K562 (cell line): ENCODE measurements around the gene PPIF. TPM values are rescaled to one million over a fixed set of nuclear protein-coding genes. Genes with fewer than 3 reads are reported as not detected.
A peak's percentile ranks its signal among the peaks of the same experiment; 100 is the strongest.

Source experiments
- ATAC-seq: fragments of 200-7000 bp; cut with Tn5 transposase; 3 replicates; pipeline ENCODE4 v1.9.1; 2020; ENCODE audit warnings: moderate library complexity
- BruUV-seq: library from RNA; stranded (reverse); fragments of 400-500 nt; replicated peaks from 2 replicates; lab custom pipeline; 2021; lab: Mats Ljungman, UMichigan
- CTCF ChIA-PET: fragments of 300-600 bp; formaldehyde crosslinking; extraction: SDS; loops from one replicate; lab custom pipeline; 2021; ENCODE audit warnings: low intra/inter-chr PET ratio; lab: Yijun Ruan, JAX
- POLR2A ChIA-PET: fragments of 300-600, 350-650 bp; sonication (Branson Sonifier 250); formaldehyde crosslinking; extraction: SDS; loops from one replicate; lab custom pipeline; 2021; ENCODE audit warnings: antibody characterized with exemption, inconsistent platforms; lab: Yijun Ruan, JAX
- DNase-seq, 4 experiments: peaks; one replicate each; pipeline versions ENCODE4 v3.0.0 to v3.0.0-alpha.2; 2011 to 2018; ENCODE audit warnings: low spot score in 3 of 4, mixed read lengths in 3 of 4; ENCODE audit errors: extremely low read depth in 1 of 4
- FAIRE-seq: peaks from 2 replicates; lab custom pipeline; 2011; peaks lifted over from hg19 to GRCh38; lab: Jason Lieb, UNC
- H2AFZ ChIP-seq: 2 replicates; pipeline ENCODE4 v1.6.0; 2011; ENCODE audit warnings: low read depth, low read length, control low read depth, inconsistent platforms
- H3K27ac ChIP-seq: fragments of 200-600 bp; 3 replicates; pipeline ENCODE4 v1.8.0; 2011; ENCODE audit warnings: low read depth, mild to moderate bottlenecking, control low read depth, inconsistent platforms, low read length, moderate library complexity, mixed read lengths; ENCODE audit errors: extremely low read depth
- H3K27me3 ChIP-seq, 2 experiments: fragments of 300-600 bp in 1 of 2; 2 replicates in 1 of 2; 3 replicates in 1 of 2; pipeline versions ENCODE4 v1.6.0 to v1.8.0; 2011; ENCODE audit warnings: inconsistent platforms in 2 of 2, low read length in 2 of 2, mild to moderate bottlenecking in 1 of 2, mixed read lengths in 1 of 2, moderate library complexity in 1 of 2; ENCODE audit not compliant: control insufficient read depth in 2 of 2, insufficient read depth in 2 of 2
- H3K36me3 ChIP-seq: fragments of 300-600 bp; 3 replicates; pipeline ENCODE4 v1.8.0; 2011; ENCODE audit warnings: mild to moderate bottlenecking, low read length, inconsistent platforms; ENCODE audit not compliant: control insufficient read depth, insufficient read depth
- H3K4me1 ChIP-seq, 2 experiments: fragments of 200-600 bp in 1 of 2; replicated peaks in 1 of 2; 2 replicates in 1 of 2; 3 replicates in 1 of 2; pipeline versions ENCODE4 v1.5.1 to v1.8.0; 2011; ENCODE audit warnings: inconsistent platforms in 2 of 2, low read length in 2 of 2, mild to moderate bottlenecking in 1 of 2, mixed read lengths in 1 of 2, moderate library complexity in 1 of 2; ENCODE audit not compliant: control insufficient read depth in 2 of 2, insufficient read depth in 2 of 2
- H3K4me2 ChIP-seq: 2 replicates; pipeline ENCODE4 v1.6.1; 2011; ENCODE audit warnings: low read length, control low read depth, inconsistent platforms, mixed read lengths; ENCODE audit not compliant: insufficient read depth
- H3K4me3 ChIP-seq: fragments of 200-600 bp; sonication (generic), shearing (Covaris generic); 2 replicates; pipeline ENCODE4 v1.5.1; 2016; ENCODE audit warnings: control low read depth, inconsistent platforms
- H3K79me2 ChIP-seq: fragments of 200-600 bp; 3 replicates; pipeline ENCODE4 v1.8.0; 2011; ENCODE audit warnings: low read length, inconsistent platforms; ENCODE audit not compliant: control insufficient read depth, insufficient read depth
- H3K9ac ChIP-seq, 2 experiments: 2 replicates each; pipeline versions ENCODE4 v1.6.0 to v1.6.1; 2011; ENCODE audit warnings: low read depth in 2 of 2, low read length in 2 of 2, control low read depth in 1 of 2, inconsistent platforms in 1 of 2, mild to moderate bottlenecking in 1 of 2, mixed read lengths in 1 of 2; ENCODE audit not compliant: insufficient read depth in 1 of 2
- H3K9me1 ChIP-seq: one replicate; pipeline ENCODE4 v1.6.0; 2011; ENCODE audit warnings: inconsistent platforms, mild to moderate bottlenecking, low read length, moderate library complexity; ENCODE audit not compliant: control insufficient read depth, insufficient read depth
- H3K9me3 ChIP-seq: replicated peaks from 2 replicates; pipeline ENCODE4 v1.5.1; 2011; ENCODE audit warnings: low read depth, low read length, inconsistent platforms; ENCODE audit not compliant: control insufficient read depth, insufficient read depth
- H4K20me1 ChIP-seq: replicated peaks from 2 replicates; pipeline ENCODE4 v1.6.1; 2011; ENCODE audit warnings: low read length, inconsistent platforms, mixed read lengths; ENCODE audit not compliant: control insufficient read depth, insufficient read depth
- C11orf30 ChIP-seq: fragments of 450-650 bp; IDR thresholded peaks from 2 replicates; pipeline ENCODE4 v1.6.1; 2016; ENCODE audit warnings: low read depth, mild to moderate bottlenecking
- CBFA2T3 ChIP-seq: fragments of 450-650 bp; IDR thresholded peaks from 2 replicates; pipeline ENCODE4 v1.6.1; 2017
- ZBTB1 ChIP-seq: sonication (generic); formaldehyde crosslinking; IDR thresholded peaks from 2 replicates; pipeline ENCODE4 v1.8.1; 2023; ENCODE audit warnings: missing genetic modification reagents, low read depth, mild to moderate bottlenecking, borderline replicate concordance
- ZNF280B ChIP-seq: fragments of 250-450 bp; sonication (Bioruptor Pico); IDR thresholded peaks from 2 replicates; pipeline ENCODE4 v1.5.1; 2021; ENCODE audit warnings: mild to moderate bottlenecking
- WGBS: fragments of 100-300 bp; shearing (Covaris generic); methylation state at CpG from one replicate; pipeline ENCODE4 v1.1.6; 2016; ENCODE audit warnings: low coverage, mixed read lengths; ENCODE audit not compliant: insufficient coverage; ENCODE audit errors: missing lambda C conversion rate; 5-methylcytosine and 5-hydroxymethylcytosine counted together
- in situ Hi-C: fragments of 300-500 bp; cut with MboI; formaldehyde crosslinking; loops from 4 replicates; pipeline ENCODE4 v1.15.0; 2018; ENCODE audit warnings: inconsistent platforms, mixed read lengths
- intact Hi-C: fragments of 100-400 bp; cut with micrococcal nuclease; formaldehyde crosslinking; loops from 2 replicates; pipeline ENCODE4 v1.14.2; 2022
- polyA plus RNA-seq, 8 experiments: library from polyadenylated mRNA; depleted of rRNA in 4 of 8; stranded (reverse) in 5 of 8; unstranded in 3 of 8; fragments of >200 nt; fragmentation: Nextera tagmentation in 2 of 8; fragmentation: Illumina TruSeq in 1 of 8; extraction: Ambion mirVana in 2 of 8; extraction: Trizol in 1 of 8; gene quantifications; 2 replicates each; pipeline versions ENCODE4 v1.2.1 to v1.2.3, GENCODE V29; 2011 to 2014; ENCODE audit warnings: inconsistent platforms in 1 of 8, missing spikeins in 1 of 8
- total RNA-seq, 7 experiments: library from RNA; depleted of rRNA in 6 of 7; stranded (reverse); fragments of >200 nt in 6 of 7; fragmentation: Illumina TruSeq in 2 of 7; extraction: Trizol in 2 of 7; gene quantifications; 2 replicates each; pipeline versions ENCODE4 v1.2.1 to v1.2.3, GENCODE V29; 2011 to 2021; ENCODE audit warnings: low replicate concordance in 1 of 7
- TF ChIP-seq, protein P1 (sequence below): sonication (generic); formaldehyde crosslinking; IDR thresholded peaks from 2 replicates; pipeline ENCODE4 v1.8.0; 2022; ENCODE audit warnings: missing genetic modification reagents, mild to moderate bottlenecking, borderline replicate concordance

PPIF gene
- total and polyA plus RNA-seq, 9 of the 15 experiments (the other 6 are each of a cell fraction or from before 2014, with no cell fraction given): 40.9 to 287 (median 117) TPM

DNA sequence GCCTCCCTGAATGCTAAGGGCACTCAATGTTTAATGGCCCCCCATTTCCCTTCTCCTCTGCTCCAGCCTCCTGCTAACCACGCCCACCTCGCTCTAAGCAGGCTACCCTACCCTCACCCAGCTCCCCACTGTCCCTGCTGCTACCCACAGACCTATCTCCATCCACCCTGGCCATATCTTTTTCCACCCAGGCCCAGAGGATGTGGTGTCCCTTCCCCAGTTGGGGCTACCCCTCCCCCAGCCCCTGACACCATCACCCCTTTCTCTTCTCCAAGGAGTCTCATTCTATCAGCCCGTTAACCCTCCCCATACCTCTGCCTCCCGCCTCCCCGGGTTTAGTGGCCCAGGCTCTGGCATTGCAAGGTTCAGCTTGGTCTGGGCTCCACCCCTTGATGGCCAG lies 28.9 kb upstream of the PPIF start:
- FAIRE-seq: no peak
- Histone ChIP-seq H4K20me1 (no peaks in the 10 kb centered on the region), H3K4me1 (peaks cover 19 to 21% of the 10 kb centered on the region in 2 experiments), H3K4me2 (peak overlapping the region; percentile 23; the same call in 1 of the 2 replicates), H3K9me1 (peaks cover 6% of the 10 kb centered on the region), H3K4me3 (no peak overlapping the region), H3K9me3 (no peaks in the 10 kb centered on the region), H2AFZ (no peak overlapping the region), H3K27me3 (peaks cover 0 to 31% of the 10 kb centered on the region in 2 experiments; a peak in 4 of 5 replicates), H3K9ac (no peak overlapping the region), H3K27ac (no peak overlapping the region), H3K36me3 (no peaks in the 10 kb centered on the region; the same call in 2 of the 3 replicates), H3K79me2 (no peaks in the 10 kb centered on the region)
- in situ Hi-C loops: no loop called here
- intact Hi-C loops: no loop called here
- no TSS peak for BruUV-seq
- no peak; the same call in 2 of the 3 replicates for ATAC-seq
- WGBS: 31% methylated on average over 5 of the region's 5 CpGs
- ChIA-PET POLR2A (interaction anchor here (1.0 to 1.1 kb wide), 2 partner anchors 10 to 18 kb away, joined by 4 read pairs; no protein-coding TSS in a partner anchor), CTCF (no interaction called here)
- TF ChIP-seq C11orf30 (no peak), ZBTB1 (CRISPR knock-in tag) (no peak), CBFA2T3 (peak; percentile 42; the same call in 1 of the 2 replicates), ZNF280B (no peak)
- TF ChIP-seq, protein P1, sequence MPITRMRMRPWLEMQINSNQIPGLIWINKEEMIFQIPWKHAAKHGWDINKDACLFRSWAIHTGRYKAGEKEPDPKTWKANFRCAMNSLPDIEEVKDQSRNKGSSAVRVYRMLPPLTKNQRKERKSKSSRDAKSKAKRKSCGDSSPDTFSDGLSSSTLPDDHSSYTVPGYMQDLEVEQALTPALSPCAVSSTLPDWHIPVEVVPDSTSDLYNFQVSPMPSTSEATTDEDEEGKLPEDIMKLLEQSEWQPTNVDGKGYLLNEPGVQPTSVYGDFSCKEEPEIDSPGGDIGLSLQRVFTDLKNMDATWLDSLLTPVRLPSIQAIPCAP (CRISPR knock-in tag): 0 out of 2 replicates have a peak, but pooled peaks have one; percentile 60
- DNase-seq: peak in 2 of 4 experiments; percentile 23 to 36
